C4-2B (cell line): ENCODE results near the gene GNL1.

ENCODE experiments used
- ZFX ChIP-seq: fragments of 450-650 bp; IDR thresholded peaks from 2 replicates; pipeline ENCODE4 v1.6.1; 2017
- TF ChIP-seq, protein P1 (sequence below): fragments of 450-650 bp; conservative IDR thresholded peaks from 2 replicates; pipeline ENCODE4 v1.5.1; 2017; ENCODE audit warnings: mild to moderate bottlenecking

GRCh38 chr6:30530014-30530413, 26.3 kb downstream of the GNL1 start:
- TF ChIP-seq, protein P1, sequence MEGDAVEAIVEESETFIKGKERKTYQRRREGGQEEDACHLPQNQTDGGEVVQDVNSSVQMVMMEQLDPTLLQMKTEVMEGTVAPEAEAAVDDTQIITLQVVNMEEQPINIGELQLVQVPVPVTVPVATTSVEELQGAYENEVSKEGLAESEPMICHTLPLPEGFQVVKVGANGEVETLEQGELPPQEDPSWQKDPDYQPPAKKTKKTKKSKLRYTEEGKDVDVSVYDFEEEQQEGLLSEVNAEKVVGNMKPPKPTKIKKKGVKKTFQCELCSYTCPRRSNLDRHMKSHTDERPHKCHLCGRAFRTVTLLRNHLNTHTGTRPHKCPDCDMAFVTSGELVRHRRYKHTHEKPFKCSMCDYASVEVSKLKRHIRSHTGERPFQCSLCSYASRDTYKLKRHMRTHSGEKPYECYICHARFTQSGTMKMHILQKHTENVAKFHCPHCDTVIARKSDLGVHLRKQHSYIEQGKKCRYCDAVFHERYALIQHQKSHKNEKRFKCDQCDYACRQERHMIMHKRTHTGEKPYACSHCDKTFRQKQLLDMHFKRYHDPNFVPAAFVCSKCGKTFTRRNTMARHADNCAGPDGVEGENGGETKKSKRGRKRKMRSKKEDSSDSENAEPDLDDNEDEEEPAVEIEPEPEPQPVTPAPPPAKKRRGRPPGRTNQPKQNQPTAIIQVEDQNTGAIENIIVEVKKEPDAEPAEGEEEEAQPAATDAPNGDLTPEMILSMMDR = no peak
- no peak for TF ChIP-seq ZFX
